ENCODE measurements around the gene ARSB.
"Not testable (repeated sequence)": the region's sequence is repeated elsewhere in the genome, so short reads cannot be mapped to it uniquely, and the experiment has no call there.

The ARSB gene

DNA sequence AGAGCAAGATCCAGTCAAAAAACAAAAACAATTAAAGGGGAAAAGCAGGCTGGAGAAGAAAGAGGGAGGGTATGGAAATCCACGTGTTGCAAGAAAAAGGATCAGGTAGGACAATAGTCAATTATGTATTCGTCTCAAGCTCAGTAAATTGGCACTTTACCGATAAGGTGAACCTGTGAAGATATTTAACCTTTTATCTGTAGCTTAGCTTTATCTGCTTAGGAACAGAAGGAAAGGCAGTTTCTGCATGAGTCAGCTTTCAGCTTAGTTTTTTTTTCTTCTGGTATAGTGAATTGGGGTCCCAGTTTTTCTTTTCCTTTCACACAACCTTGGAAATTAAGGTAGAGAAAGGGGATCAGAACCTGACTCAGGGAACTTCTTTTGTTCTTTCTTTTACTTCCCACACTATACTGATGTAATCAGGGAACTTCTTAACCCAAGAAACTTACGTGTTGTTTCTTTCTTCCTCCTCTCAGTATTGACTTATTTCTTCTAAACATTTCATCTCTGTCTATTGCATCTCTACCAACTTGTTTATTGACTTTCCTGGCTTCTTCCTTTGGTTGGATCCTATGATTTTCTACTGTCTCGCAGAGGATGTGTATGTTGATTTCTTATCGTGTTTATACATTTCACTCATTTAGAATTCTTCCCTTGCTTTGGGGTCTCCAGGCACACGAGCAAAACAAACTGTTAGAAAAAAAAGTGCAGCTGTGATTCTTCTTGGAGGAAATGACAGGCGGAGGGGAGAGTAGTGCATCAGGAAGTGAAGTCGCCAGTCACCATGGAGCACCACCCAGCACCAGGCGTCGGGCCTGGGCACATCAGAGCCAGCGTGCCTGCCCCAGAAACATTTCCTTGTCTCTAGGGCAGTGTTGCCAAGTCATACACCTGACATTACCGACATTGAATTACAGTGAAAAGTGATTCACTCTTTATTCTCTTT is 213.6 kb downstream of the ARSB start:
- no peak for DNase-seq

GRCh38 chr5:78768781-78769380 is 216.2 kb downstream of the ARSB start:
- DNase-seq = no peak

DNA sequence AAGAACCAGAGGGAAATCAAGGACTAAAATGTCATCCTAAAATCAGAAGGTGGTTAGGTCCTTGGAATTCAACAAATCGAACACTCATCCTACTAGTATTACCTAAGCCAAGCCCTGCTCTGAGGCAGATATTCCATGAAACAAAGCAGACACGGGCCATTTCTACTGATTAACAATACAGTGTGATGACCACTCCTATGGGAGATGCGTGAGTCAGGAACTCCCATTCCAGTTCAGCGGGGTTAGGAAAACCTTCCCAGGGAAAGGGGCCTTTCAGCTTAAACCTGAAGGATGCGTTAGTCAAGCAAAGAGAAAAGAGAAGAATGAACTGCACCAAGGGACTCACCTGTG is 218.7 kb downstream of the ARSB start:
- DNase-seq = no peak

- no peak for DNase-seq
These were observed 219.2 kb downstream of the ARSB start for GRCh38 chr5:78765756-78766411.

GRCh38 chr5:78765116-78765515 is 220.0 kb downstream of the ARSB start:
- DNase-seq = no peak

- no peak for DNase-seq
These were observed 221.4 kb downstream of the ARSB start for GRCh38 chr5:78763659-78764189.

DNA sequence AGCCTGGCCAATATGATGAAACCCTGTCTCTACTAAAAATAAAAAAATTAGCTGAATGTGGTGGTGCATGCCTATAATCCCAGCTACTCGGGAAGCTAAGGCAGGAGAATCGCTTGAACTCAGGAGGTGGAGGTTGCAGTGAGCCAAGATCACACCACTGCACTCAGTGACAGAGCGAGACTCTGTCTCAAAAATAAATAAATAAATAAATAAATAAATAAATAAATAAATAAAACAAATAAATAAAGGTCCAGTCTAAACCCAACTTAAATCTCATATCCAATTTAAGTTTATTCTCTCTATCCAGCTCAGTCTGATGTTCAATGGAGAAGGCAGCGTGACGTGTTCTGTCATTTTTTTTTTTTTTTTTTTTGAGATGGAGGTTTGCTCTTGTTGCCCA is 222.4 kb downstream of the ARSB start:
- DNase-seq = not testable (repeated sequence)

- DNase-seq = no peak
These were observed 223.3 kb downstream of the ARSB start for GRCh38 chr5:78761840-78762239.

DNA sequence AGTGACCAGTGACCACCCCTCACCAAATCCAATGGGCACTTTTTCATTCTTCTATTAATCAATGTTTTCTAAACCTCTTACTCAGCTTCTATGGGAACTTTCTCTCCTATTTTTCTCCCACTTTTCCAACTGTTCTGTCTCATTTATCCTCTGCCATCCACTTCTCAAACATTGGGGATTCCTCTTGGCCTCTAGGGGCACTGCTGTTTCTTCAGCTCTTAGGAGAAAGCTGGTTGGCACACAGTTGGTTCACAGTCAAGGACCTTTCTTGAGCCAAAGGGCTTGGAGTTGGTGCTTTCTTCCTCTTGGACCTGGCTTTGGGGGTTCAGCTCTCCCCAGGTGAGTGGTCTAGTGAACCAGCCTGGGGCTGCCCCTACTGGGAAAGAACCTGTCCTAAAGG is 224.3 kb downstream of the ARSB start:
- DNase-seq = no peak

DNA sequence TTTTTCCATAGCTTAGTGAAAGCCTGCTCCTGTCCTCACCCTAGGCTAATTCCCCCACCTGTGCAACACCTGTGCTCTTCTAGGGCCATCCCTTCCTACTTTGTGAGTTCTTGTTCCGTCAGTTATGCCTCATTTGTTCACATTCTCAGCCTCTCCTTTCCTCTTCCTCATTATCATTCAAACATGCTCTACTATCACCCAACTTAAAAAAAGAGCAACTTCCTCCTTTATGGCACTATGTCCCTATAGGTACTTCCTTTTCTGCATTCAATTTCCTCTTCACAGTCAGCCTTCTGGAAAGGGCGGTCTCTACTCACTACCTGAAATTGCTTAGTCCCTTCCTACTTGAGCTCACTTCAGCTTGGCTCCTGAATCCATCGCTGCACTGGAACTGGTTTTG is 224.7 kb downstream of the ARSB start:
- peak; percentile 38 for DNase-seq

GRCh38 chr5:78758169-78758839 is 226.8 kb downstream of the ARSB start:
- DNase-seq = no peak

DNA sequence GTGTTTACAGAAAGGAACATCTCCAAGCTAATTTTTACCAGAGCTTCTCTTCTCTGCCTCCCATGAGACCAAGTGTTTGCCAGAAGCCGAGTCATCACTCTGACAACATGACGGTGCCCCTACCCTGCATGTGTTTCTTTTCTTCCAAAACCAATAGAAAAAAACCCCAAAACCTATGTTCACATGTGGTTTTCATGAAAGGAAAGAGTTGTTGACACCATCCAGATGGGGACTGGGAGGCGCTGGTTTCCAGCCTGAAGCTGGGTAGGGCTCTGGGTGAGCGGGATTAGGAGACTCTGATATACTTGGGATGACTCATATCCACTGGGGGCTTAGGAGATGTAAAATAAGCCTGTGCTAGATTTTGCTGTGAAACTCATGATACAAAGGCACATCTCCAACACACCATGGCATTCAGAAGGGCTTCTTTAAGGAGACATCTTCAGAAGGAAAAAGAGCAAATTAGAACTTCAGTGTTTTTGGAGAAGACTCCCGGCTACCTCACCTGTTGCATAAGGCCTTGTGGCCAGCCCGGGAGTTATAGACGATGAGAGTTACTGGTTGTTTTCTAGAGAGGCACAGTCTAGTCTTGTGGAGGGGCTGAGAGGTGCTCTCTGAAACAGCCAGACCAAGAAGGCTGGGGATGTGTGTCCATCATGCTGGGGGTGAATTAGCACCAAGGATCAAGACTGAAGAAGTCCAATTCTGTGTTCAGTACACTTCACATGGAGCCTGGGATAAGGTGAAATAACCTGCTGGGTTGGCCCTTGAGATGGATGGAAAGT is 227.6 kb downstream of the ARSB start:
- no peak for DNase-seq

- no peak for DNase-seq
These were observed 228.3 kb downstream of the ARSB start for GRCh38 chr5:78756858-78757257.

GRCh38 chr5:78755822-78756429 is 229.2 kb downstream of the ARSB start:
- DNase-seq = no peak

DNA sequence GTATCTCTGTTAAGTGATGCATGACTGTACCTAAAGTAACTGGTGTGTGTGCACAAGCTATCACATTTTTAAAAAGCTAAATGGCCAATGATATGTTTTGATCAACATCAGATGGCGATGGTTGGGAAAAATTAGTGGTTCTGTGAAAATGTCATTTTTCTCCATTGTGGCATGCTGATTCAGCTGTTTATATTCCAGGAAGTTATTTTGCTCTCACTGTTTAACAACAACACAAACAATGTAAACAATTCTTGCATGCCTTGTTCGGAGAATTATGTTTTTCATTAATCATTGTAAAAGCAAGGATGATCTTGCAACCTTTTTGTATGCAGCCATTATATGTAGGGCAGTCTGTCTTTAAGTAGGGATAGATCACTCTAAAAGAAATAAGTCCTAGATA is 230.5 kb downstream of the ARSB start:
- DNase-seq = no peak

DNA sequence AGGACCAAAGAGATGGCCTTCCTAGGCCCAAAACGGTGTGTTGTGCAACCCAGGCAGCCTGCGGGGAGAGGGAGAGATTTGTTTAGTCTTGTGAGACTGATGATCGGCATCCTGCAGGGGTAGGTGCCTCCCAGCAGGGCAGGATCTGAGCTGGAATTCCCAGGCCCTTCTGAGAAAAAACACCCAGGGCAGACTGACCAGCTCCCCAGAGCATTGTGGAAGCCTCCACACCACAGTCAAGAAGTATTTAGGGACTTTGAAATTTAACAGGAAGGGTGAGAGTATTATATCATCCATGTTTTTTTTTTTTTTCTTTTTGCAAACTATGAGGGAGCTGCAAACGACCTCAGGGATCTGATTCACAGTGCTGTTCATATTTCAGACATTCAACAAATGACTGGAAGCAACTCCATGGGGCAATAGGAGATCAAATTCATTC is 232.0 kb downstream of the ARSB start:
- no peak for DNase-seq

- no peak for DNase-seq
These were observed 233.2 kb downstream of the ARSB start for GRCh38 chr5:78751872-78752271.

GRCh38 chr5:78750281-78750680 is 234.8 kb downstream of the ARSB start:
- no peak for DNase-seq

- no peak for DNase-seq
These were observed 237.3 kb downstream of the ARSB start for GRCh38 chr5:78747705-78748359.

GRCh38 chr5:78747055-78747454 is 238.1 kb downstream of the ARSB start:
- no peak for DNase-seq

Data from GF-D8 (cell line).